Heart right ventricle (tissue), 16 donors: ENCODE results near the gene KLHL10. TPM values are rescaled to one million over a fixed set of nuclear protein-coding genes. Genes with fewer than 3 reads are reported as not detected.
A peak's percentile ranks its signal among the peaks of the same experiment; 100 is the strongest.

Experiments used
- ATAC-seq, 8 donors: fragments of 200-7000 bp; cut with Tn5 transposase; one replicate each; pipeline ENCODE4 v1.9.1; 2020; ENCODE audit warnings: mild to moderate bottlenecking in 8 of 8, moderate library complexity in 8 of 8, moderate number of reproducible peaks in 1 of 8
- DNase-seq, 2 donors: peaks; one replicate each; pipeline ENCODE4 v3.0.0-alpha.2; 2020
- H3K27ac ChIP-seq, 10 donors: fragments of 200-600 bp; sonication (generic) in 2 of 10; one replicate each; pipeline versions ENCODE4 v1.5.0 to v1.8.0; 2020 to 2022; ENCODE audit warnings: mild to moderate bottlenecking in 3 of 10
- H3K27me3 ChIP-seq, 7 donors: fragments of 200-600 bp; one replicate each; pipeline ENCODE4 v1.8.0; 2021 to 2022; ENCODE audit warnings: mild to moderate bottlenecking in 2 of 7
- H3K36me3 ChIP-seq, 9 donors: fragments of 200-600 bp; sonication (generic) in 1 of 9; one replicate each; pipeline versions ENCODE4 v1.5.0 to v1.8.0; 2020 to 2022; ENCODE audit warnings: mild to moderate bottlenecking in 2 of 9
- H3K4me1 ChIP-seq, 9 donors: fragments of 200-600 bp; sonication (generic) in 1 of 9; one replicate each; pipeline versions ENCODE4 v1.5.0 to v1.8.0; 2020 to 2022; ENCODE audit warnings: mild to moderate bottlenecking in 4 of 9
- H3K4me3 ChIP-seq, 10 donors: fragments of 200-600 bp; sonication (generic) in 2 of 10; one replicate each; pipeline versions ENCODE4 v1.5.0 to v1.8.0; 2020 to 2022; ENCODE audit warnings: mild to moderate bottlenecking in 7 of 10, moderate library complexity in 2 of 10
- H3K9me3 ChIP-seq, 11 donors: fragments of 200-600 bp in 10 of 11; sonication (generic) in 2 of 11; one replicate each; pipeline versions ENCODE4 v1.5.0 to v1.8.0; 2013 to 2022; ENCODE audit warnings: mild to moderate bottlenecking in 2 of 11, control low read depth in 1 of 11, moderate library complexity in 1 of 11
- WGBS, 2 donors: extraction: QIAGEN DNeasy Blood & Tissue Kit; methylation state at CpG; one replicate each; pipeline ENCODE4 v1.1.7; 2013; ENCODE audit warnings: inconsistent platforms in 1 of 2; 5-methylcytosine and 5-hydroxymethylcytosine counted together
- intact Hi-C, 10 donors: fragments of 100-400 bp; cut with DNase I; formaldehyde crosslinking; loops; one replicate each; pipeline versions ENCODE4 v1.11.1 to v1.14.2; 2022
- polyA plus RNA-seq, 2 donors: library from polyadenylated mRNA; stranded (reverse); fragments of 200-250 nt; gene quantifications; one replicate each; pipeline ENCODE4 v1.2.3, GENCODE V29; 2013
- total RNA-seq, 10 donors: library from RNA; stranded (reverse); fragmentation: NEBNext Ultra II Directional in 3 of 10; extraction: Animal tissue kit (Norgen Biotek cat#: 25700) in 3 of 10; gene quantifications; one replicate each; pipeline versions ENCODE4 v1.2.1 to v1.2.4, GENCODE V29; 2021 to 2023
- TF ChIP-seq, protein P1 (sequence below), 9 donors: fragments of 200-600 bp; sonication (generic) in 2 of 9; IDR thresholded peaks; one replicate each; pipeline versions ENCODE4 v1.5.0 to v1.8.0; 2021 to 2022; ENCODE audit warnings: antibody characterized with exemption in 9 of 9, mild to moderate bottlenecking in 5 of 9, moderate library complexity in 1 of 9
- donor health status: Arrhythmogenic right ventricular cardiomyopathy.
- donor health status: ischemic (EF 13 %, LVEDD 7.1; RV severe dilation, severe dysfunction).
- donor health status: healthy with polysubstance abuse.
- donor health status: DM: no; HTN: yes; CAD: no.
- donor health status: DM: no; HTN: no; CAD: no.
- donor health status: ischemic (EF 25% LVEDD 6.9; RV normal size, moderate dysfunction).
- donor health status: ischemic (EF 25% LVEDD 5.7; RV mildly dilated, moderate dysfunction).
- donor health status: healthy.
- donor health status: DM: yes; HTN: yes; CAD: no.
- donor health status: Ischemic cardiomyopathy.
- donor health status: ischemic (EF 35%, LVEDD 5.7; RV mildly dilated, moderate dysfunction).
- donor health status: nonischemic (EF 11% LVEDD 7.7; RV severe dilation, severe dysfunction).
- donor health status: DM: yes; HTN: yes; CAD: no.
- donor health status: PGD.
- donor health status: ischemic (EF 29% LVEDD 5.4; RV normal size, mild dysfunction).
- donor health status: nonischemic (EF 23%, LVEDD 6.1; RV moderate dilation, normal function).

The KLHL10 gene
- total and polyA plus RNA-seq, 12 donors, result 0.01 to 0.25 (median 0.16) TPM; not detected in 7

- WGBS, 2 donors, result 88 to 95% methylated on average over 6 of the region's 6 CpGs
- TF ChIP-seq, protein P1, sequence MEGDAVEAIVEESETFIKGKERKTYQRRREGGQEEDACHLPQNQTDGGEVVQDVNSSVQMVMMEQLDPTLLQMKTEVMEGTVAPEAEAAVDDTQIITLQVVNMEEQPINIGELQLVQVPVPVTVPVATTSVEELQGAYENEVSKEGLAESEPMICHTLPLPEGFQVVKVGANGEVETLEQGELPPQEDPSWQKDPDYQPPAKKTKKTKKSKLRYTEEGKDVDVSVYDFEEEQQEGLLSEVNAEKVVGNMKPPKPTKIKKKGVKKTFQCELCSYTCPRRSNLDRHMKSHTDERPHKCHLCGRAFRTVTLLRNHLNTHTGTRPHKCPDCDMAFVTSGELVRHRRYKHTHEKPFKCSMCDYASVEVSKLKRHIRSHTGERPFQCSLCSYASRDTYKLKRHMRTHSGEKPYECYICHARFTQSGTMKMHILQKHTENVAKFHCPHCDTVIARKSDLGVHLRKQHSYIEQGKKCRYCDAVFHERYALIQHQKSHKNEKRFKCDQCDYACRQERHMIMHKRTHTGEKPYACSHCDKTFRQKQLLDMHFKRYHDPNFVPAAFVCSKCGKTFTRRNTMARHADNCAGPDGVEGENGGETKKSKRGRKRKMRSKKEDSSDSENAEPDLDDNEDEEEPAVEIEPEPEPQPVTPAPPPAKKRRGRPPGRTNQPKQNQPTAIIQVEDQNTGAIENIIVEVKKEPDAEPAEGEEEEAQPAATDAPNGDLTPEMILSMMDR (IDR thresholded peaks at IDR 0.05), result no peak
- intact Hi-C loops, result no loop called here
Observed at GRCh38 chr17:41882756-41883155, 45.1 kb downstream of the KLHL10 start.

DNA sequence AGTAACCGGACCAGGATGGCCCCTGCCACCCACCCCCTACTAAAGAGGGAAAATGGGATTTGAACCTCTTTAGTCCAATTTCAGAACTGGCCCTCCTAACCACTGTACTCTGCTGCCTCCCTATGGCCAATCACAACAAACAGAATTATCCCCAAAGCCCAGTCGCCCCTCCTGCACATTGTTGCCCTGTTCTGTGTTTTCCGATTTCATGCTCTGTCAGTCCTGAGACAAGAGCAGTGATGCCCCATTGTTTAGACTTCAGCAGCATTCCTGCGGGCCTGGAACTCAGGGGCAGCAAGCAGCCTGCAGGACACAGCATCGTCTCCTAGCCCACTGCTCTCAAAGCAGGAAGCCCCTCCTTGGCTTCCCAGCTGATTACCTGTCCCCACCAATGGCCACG is 48.1 kb downstream of the KLHL10 start:
- TF ChIP-seq, protein P1 (IDR thresholded peaks at IDR 0.05), result peak in 6 of 9 donors; percentile 11 to 41 (median 25)
- ATAC-seq (no peak), DNase-seq (no peak)
- no peak overlapping the region for H3K27ac ChIP-seq
- H3K4me3 ChIP-seq, result no peak overlapping the region
- 83 to 86% methylated on average over 6 of the region's 6 CpGs for WGBS, 2 donors
- no peaks in the 10 kb centered on the region for H3K4me1 ChIP-seq
- H3K36me3 ChIP-seq, result peaks cover 6 to 100% (median 84%) of the 10 kb centered on the region in 9 donors
- no peaks in the 10 kb centered on the region for H3K27me3 ChIP-seq
- no peaks in the 10 kb centered on the region for H3K9me3 ChIP-seq
- intact Hi-C loops, result no loop called here

More at GRCh38 chr17:41882756-41883155, 45.1 kb downstream of the KLHL10 start:
- H3K4me3 ChIP-seq, result no peak overlapping the region
- H3K4me1 ChIP-seq, result no peaks in the 10 kb centered on the region
- H3K9me3 ChIP-seq, result no peaks in the 10 kb centered on the region
- H3K27me3 ChIP-seq, result no peaks in the 10 kb centered on the region
- DNase-seq, result no peak
- H3K36me3 ChIP-seq, result peaks cover 6 to 100% (median 76%) of the 10 kb centered on the region in 9 donors
- ATAC-seq, result no peak
- H3K27ac ChIP-seq, result no peak overlapping the region

- Histone ChIP-seq H3K27me3 (no peaks in the 10 kb centered on the region), H3K4me3 (no peak overlapping the region), H3K36me3 (peaks cover 6 to 100% (median 83%) of the 10 kb centered on the region in 9 donors), H3K27ac (no peak overlapping the region), H3K9me3 (no peaks in the 10 kb centered on the region), H3K4me1 (no peaks in the 10 kb centered on the region)
- DNase-seq (no peak), ATAC-seq (no peak)
- TF ChIP-seq, protein P1 (IDR thresholded peaks at IDR 0.05), result no peak
- 84 to 87% methylated on average over 6 of the region's 6 CpGs for WGBS, 2 donors
- intact Hi-C loops, result no loop called here
Observed at GRCh38 chr17:41888332-41888965, 50.8 kb downstream of the KLHL10 start.

DNA sequence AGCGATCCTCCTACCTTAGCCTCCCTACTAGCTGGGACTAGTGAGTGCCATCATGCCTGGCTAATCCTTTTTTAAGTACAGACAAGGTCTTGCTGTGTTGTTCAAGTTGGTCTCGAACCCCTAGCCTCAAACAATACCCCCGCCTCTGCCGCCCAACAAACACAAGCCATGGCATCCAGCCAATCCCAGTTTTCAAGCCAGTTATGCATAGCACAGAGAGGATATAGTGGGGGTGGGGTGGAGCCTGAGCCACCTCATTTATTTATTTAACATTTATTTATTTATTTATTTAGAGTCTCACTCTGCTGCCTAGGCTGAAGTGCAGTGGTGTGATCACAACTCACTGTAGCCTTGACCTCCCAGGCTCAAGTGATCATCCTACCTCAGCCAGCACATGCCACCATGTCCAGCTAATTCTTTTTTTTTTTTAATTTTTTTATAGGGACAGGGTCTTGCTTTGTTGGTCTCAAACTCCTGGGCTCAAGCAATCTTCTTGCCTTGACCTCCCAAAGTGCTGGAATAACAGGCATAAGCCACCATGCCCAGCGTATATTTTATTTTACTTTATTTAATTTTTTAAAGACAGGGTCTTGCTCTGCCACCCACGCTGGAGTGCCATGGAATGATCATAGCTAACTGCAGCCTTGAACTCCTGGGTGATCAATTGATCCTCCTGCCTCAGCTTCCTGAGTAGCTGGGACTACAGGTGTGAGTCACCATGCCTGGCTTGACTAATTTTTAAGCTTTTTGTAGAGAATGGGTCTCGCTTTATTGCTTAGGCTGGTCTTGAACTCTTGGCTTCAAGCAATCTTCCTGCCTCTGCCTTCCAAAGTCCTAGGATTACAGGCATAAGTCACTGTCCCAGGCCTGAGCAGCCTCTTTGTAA is 53.8 kb downstream of the KLHL10 start:
- ATAC-seq (no peak), DNase-seq (no peak)
- intact Hi-C loops, result no loop called here
- Histone ChIP-seq H3K27me3 (no peaks in the 10 kb centered on the region), H3K36me3 (peaks cover 0 to 100% (median 62%) of the 10 kb centered on the region in 9 donors), H3K27ac (no peak overlapping the region), H3K4me3 (no peak overlapping the region), H3K4me1 (peaks cover 0 to 16% (median 6%) of the 10 kb centered on the region in 9 donors), H3K9me3 (no peaks in the 10 kb centered on the region)
- TF ChIP-seq, protein P1 (IDR thresholded peaks at IDR 0.05), result no peak
- 96 to 98% methylated on average over 7 of the region's 7 CpGs for WGBS, 2 donors
